K562 (cell line): ENCODE results near the gene ACAP3. TPM values are rescaled to one million over a fixed set of nuclear protein-coding genes. Genes with fewer than 3 reads are reported as not detected.

Experiments used
- ATF7 ChIP-seq: fragments of 450-650 bp; IDR thresholded peaks from 2 replicates; pipeline ENCODE4 v1.7.1; 2014; ENCODE audit warnings: mild to moderate bottlenecking, moderate library complexity
- E2F4 ChIP-seq: sonication (generic); formaldehyde crosslinking; IDR thresholded peaks from 2 replicates; pipeline ENCODE4 v1.8.0; 2022; ENCODE audit warnings: mild to moderate bottlenecking, low read depth, missing genetic modification reagents
- FOXP1 ChIP-seq: sonication (generic); formaldehyde crosslinking; IDR thresholded peaks from 2 replicates; pipeline ENCODE4 v1.8.0; 2022; ENCODE audit warnings: mild to moderate bottlenecking, missing genetic modification reagents
- FOXP4 ChIP-seq: sonication (generic); formaldehyde crosslinking; IDR thresholded peaks from 2 replicates; pipeline ENCODE4 v1.8.0; 2022; ENCODE audit warnings: mild to moderate bottlenecking, missing genetic modification reagents, borderline replicate concordance
- JUNB ChIP-seq: fragments of 450-650 bp; formaldehyde crosslinking; conservative IDR thresholded peaks from 2 replicates; pipeline ENCODE4 v1.4.0; 2020; ENCODE audit warnings: mild to moderate bottlenecking
- MAZ ChIP-seq, 2 experiments: fragments of 450-650 bp in 1 of 2; sonication (generic) in 1 of 2; formaldehyde crosslinking; IDR thresholded peaks in 1 of 2; conservative IDR thresholded peaks in 1 of 2; 2 replicates each; pipeline versions ENCODE4 v1.4.0 to v1.5.0; 2020; ENCODE audit warnings: mild to moderate bottlenecking in 1 of 2, missing genetic modification reagents in 1 of 2
- NCOR1 ChIP-seq: fragments of 450-650 bp; IDR thresholded peaks from 2 replicates; pipeline ENCODE4 v1.6.1; 2016; ENCODE audit warnings: mild to moderate bottlenecking, moderate library complexity
- POLR2G ChIP-seq: fragments of 200-400 bp; formaldehyde crosslinking; IDR thresholded peaks from 2 replicates; pipeline ENCODE4 v1.6.1; 2017; ENCODE audit warnings: low read depth, mild to moderate bottlenecking, antibody characterized with exemption, low read length, moderate library complexity
- RAD21 ChIP-seq, 2 experiments: fragments of 250-450 bp in 1 of 2; fragments of 450-650 bp in 1 of 2; sonication (Bioruptor Pico) in 1 of 2; formaldehyde crosslinking in 1 of 2; IDR thresholded peaks in 1 of 2; conservative IDR thresholded peaks in 1 of 2; 2 replicates each; pipeline versions ENCODE4 v1.4.0 to v1.8.0; 2020 to 2022; ENCODE audit warnings: mild to moderate bottlenecking in 2 of 2, moderate library complexity in 1 of 2
- TCFL5 ChIP-seq: fragments of 250-450 bp; sonication (Bioruptor Pico); conservative IDR thresholded peaks from 2 replicates; pipeline ENCODE4 v1.6.1; 2021; ENCODE audit warnings: mild to moderate bottlenecking, moderate library complexity, matching md5 sums
- ZBTB34 ChIP-seq: fragments of 250-450 bp; sonication (Bioruptor Pico); IDR thresholded peaks from 2 replicates; pipeline ENCODE4 v1.8.0; 2021; ENCODE audit warnings: mild to moderate bottlenecking, moderate library complexity
- polyA plus RNA-seq, 8 experiments: library from polyadenylated mRNA; depleted of rRNA in 4 of 8; stranded (reverse) in 5 of 8; unstranded in 3 of 8; fragments of >200 nt; fragmentation: Nextera tagmentation in 2 of 8; fragmentation: Illumina TruSeq in 1 of 8; extraction: Ambion mirVana in 2 of 8; extraction: Trizol in 1 of 8; gene quantifications; 2 replicates each; pipeline versions ENCODE4 v1.2.1 to v1.2.3, GENCODE V29; 2011 to 2014; ENCODE audit warnings: inconsistent platforms in 1 of 8, missing spikeins in 1 of 8
- total RNA-seq, 7 experiments: library from RNA; depleted of rRNA in 6 of 7; stranded (reverse); fragments of >200 nt in 6 of 7; fragmentation: Illumina TruSeq in 2 of 7; extraction: Trizol in 2 of 7; gene quantifications; 2 replicates each; pipeline versions ENCODE4 v1.2.1 to v1.2.3, GENCODE V29; 2011 to 2021; ENCODE audit warnings: low replicate concordance in 1 of 7
- TF ChIP-seq, protein P1 (sequence below): sonication (generic); formaldehyde crosslinking; IDR thresholded peaks from 2 replicates; pipeline ENCODE4 v1.8.1; 2023; ENCODE audit warnings: mild to moderate bottlenecking, missing genetic modification reagents
- TF ChIP-seq, protein P2 (sequence below), 2 experiments: fragments of 450-650 bp in 1 of 2; sonication (generic) in 1 of 2; formaldehyde crosslinking in 1 of 2; IDR thresholded peaks in 1 of 2; conservative IDR thresholded peaks in 1 of 2; 2 replicates each; pipeline versions ENCODE4 v1.6.1 to v1.8.1; 2016 to 2023; ENCODE audit warnings: mild to moderate bottlenecking in 2 of 2, moderate library complexity in 2 of 2, inconsistent platforms in 1 of 2, missing genetic modification reagents in 1 of 2
- TF ChIP-seq, protein P3 (sequence below): sonication (generic); formaldehyde crosslinking; IDR thresholded peaks from 2 replicates; pipeline ENCODE4 v1.8.1; 2022; ENCODE audit warnings: missing genetic modification reagents
- TF ChIP-seq, protein P4 (sequence below): fragments of 450-650 bp; formaldehyde crosslinking; IDR thresholded peaks from 2 replicates; pipeline ENCODE4 v1.4.0; 2020; ENCODE audit warnings: mild to moderate bottlenecking, moderate library complexity

The ACAP3 gene
- total and polyA plus RNA-seq, 9 of the 15 experiments (the other 6 are each of a cell fraction or from before 2014, with no cell fraction given), result 0.01 to 49.0 (median 12.0) TPM

DNA sequence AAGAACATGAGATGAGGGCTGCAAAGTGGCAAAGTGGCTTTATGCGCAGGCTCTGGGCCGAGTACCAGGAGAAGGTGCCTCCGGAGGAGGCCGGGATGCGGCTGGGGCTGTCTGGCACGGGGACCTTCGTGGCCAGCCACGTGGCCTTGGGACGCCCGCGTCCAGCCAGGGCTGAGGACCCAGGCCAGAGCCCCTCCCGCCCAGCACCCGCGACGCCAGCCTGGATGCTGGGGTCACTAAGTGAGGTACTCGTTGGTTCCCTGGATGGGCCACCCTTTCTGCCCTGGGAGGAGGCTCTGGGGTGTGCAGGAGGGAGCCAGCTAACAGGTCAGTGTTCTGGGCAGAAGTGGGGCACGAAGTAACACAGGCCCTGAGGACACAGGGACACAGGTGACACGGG is 14.9 kb downstream of the ACAP3 start (continued):
- TF ChIP-seq, protein P1, sequence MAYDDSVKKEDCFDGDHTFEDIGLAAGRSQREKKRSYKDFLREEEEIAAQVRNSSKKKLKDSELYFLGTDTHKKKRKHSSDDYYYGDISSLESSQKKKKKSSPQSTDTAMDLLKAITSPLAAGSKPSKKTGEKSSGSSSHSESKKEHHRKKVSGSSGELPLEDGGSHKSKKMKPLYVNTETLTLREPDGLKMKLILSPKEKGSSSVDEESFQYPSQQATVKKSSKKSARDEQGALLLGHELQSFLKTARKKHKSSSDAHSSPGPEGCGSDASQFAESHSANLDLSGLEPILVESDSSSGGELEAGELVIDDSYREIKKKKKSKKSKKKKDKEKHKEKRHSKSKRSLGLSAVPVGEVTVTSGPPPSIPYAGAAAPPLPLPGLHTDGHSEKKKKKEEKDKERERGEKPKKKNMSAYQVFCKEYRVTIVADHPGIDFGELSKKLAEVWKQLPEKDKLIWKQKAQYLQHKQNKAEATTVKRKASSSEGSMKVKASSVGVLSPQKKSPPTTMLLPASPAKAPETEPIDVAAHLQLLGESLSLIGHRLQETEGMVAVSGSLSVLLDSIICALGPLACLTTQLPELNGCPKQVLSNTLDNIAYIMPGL (CRISPR knock-in tag), result no peak
- TF ChIP-seq, protein P2, sequence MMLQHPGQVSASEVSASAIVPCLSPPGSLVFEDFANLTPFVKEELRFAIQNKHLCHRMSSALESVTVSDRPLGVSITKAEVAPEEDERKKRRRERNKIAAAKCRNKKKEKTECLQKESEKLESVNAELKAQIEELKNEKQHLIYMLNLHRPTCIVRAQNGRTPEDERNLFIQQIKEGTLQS (IDR thresholded peaks at IDR 0.05), result no peak
- TF ChIP-seq, protein P2 (CRISPR knock-in tag; conservative IDR thresholded peaks at IDR 0.05), result no peak
- TF ChIP-seq NCOR1, result no peak
- TF ChIP-seq FOXP1 (CRISPR knock-in tag), result no peak
- no peak for TF ChIP-seq MAZ (CRISPR knock-in tag; conservative IDR thresholded peaks at IDR 0.05 in 1 of 2, IDR thresholded peaks at IDR 0.05 in 1 of 2)
- TF ChIP-seq POLR2G, result 0 out of 2 replicates have a peak, but pooled peaks have one; percentile 13
- no peak for TF ChIP-seq ZBTB34 (CRISPR knock-in tag)
- TF ChIP-seq, protein P3, sequence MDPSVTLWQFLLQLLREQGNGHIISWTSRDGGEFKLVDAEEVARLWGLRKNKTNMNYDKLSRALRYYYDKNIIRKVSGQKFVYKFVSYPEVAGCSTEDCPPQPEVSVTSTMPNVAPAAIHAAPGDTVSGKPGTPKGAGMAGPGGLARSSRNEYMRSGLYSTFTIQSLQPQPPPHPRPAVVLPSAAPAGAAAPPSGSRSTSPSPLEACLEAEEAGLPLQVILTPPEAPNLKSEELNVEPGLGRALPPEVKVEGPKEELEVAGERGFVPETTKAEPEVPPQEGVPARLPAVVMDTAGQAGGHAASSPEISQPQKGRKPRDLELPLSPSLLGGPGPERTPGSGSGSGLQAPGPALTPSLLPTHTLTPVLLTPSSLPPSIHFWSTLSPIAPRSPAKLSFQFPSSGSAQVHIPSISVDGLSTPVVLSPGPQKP (CRISPR knock-in tag), result no peak
- TF ChIP-seq, protein P4, sequence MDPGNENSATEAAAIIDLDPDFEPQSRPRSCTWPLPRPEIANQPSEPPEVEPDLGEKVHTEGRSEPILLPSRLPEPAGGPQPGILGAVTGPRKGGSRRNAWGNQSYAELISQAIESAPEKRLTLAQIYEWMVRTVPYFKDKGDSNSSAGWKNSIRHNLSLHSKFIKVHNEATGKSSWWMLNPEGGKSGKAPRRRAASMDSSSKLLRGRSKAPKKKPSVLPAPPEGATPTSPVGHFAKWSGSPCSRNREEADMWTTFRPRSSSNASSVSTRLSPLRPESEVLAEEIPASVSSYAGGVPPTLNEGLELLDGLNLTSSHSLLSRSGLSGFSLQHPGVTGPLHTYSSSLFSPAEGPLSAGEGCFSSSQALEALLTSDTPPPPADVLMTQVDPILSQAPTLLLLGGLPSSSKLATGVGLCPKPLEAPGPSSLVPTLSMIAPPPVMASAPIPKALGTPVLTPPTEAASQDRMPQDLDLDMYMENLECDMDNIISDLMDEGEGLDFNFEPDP (CRISPR knock-in tag), result no peak
- no peak for TF ChIP-seq RAD21 (CRISPR knock-in tag; conservative IDR thresholded peaks at IDR 0.05 in 1 of 2, IDR thresholded peaks at IDR 0.05 in 1 of 2)
- TF ChIP-seq FOXP4, result no peak
- TF ChIP-seq TCFL5 (CRISPR knock-in tag), result no peak
- TF ChIP-seq ATF7, result no peak
- TF ChIP-seq E2F4, result no peak
- TF ChIP-seq JUNB (CRISPR knock-in tag), result no peak
